Measurements from ENCODE around the gene GAB2. TPM values are rescaled to one million over a fixed set of nuclear protein-coding genes. Genes with fewer than 3 reads are reported as not detected.

Gene GAB2
- total and polyA plus RNA-seq, 2 of the 13 experiments (the other 11 are each of a cell fraction or from before 2014, with no cell fraction given) = 4.1 to 8.6 TPM

- TF ChIP-seq SKIL (CRISPR knock-in tag; IDR thresholded peaks at IDR 0.05; ENCODE audit: borderline replicate concordance) = peak; percentile 91
- peak; percentile 92 for TF ChIP-seq PAXIP1 (CRISPR knock-in tag; conservative IDR thresholded peaks at IDR 0.05)
- peak; percentile 98 for TF ChIP-seq MED1 (CRISPR knock-in tag; IDR thresholded peaks at IDR 0.05)
- peak; percentile 87 for TF ChIP-seq HNF4G (IDR thresholded peaks at IDR 0.05; ENCODE audit: borderline replicate concordance, low read depth, low read length)
- TF ChIP-seq HNF4G (CRISPR knock-in tag; IDR thresholded peaks at IDR 0.05; ENCODE audit: borderline replicate concordance, low read depth) = peak; percentile 74
- TF ChIP-seq KMT2A (CRISPR knock-in tag; IDR thresholded peaks at IDR 0.05) = peak; percentile 66; the same call in 1 of the 2 replicates
- peak; percentile 92 for TF ChIP-seq SKI (IDR thresholded peaks at IDR 0.05; ENCODE audit: partially characterized antibody)
- peak; percentile 87 for TF ChIP-seq CREM (IDR thresholded peaks at IDR 0.05)
- no peak for TF ChIP-seq CREM (CRISPR knock-in tag; IDR thresholded peaks at IDR 0.05)
- TF ChIP-seq MIXL1 (CRISPR knock-in tag; IDR thresholded peaks at IDR 0.05) = peak; percentile 90
- peak; percentile 91 for TF ChIP-seq REPIN1 (CRISPR knock-in tag; IDR thresholded peaks at IDR 0.05; ENCODE audit: borderline replicate concordance, low read depth)
- no peak for TF ChIP-seq NBN (conservative IDR thresholded peaks at IDR 0.05)
- TF ChIP-seq YEATS4 (CRISPR knock-in tag; IDR thresholded peaks at IDR 0.05; ENCODE audit: borderline replicate concordance) = peak; percentile 65
- peak; percentile 98 for TF ChIP-seq MEIS2 (CRISPR knock-in tag; IDR thresholded peaks at IDR 0.05)
- TF ChIP-seq, protein P1, sequence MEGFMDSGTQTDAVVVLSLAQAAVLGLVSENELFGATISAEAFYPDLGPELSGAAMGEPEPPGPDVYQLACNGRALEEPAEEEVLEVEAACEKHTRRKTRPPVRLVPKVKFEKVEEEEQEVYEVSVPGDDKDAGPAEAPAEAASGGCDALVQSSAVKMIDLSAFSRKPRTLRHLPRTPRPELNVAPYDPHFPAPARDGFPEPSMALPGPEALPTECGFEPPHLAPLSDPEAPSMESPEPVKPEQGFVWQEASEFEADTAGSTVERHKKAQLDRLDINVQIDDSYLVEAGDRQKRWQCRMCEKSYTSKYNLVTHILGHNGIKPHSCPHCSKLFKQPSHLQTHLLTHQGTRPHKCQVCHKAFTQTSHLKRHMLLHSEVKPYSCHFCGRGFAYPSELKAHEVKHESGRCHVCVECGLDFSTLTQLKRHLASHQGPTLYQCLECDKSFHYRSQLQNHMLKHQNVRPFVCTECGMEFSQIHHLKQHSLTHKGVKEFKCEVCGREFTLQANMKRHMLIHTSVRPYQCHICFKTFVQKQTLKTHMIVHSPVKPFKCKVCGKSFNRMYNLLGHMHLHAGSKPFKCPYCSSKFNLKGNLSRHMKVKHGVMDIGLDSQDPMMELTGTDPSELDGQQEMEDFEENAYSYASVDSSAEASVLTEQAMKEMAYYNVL (CRISPR knock-in tag; IDR thresholded peaks at IDR 0.05; ENCODE audit: borderline replicate concordance) = peak; percentile 94
These were observed 127.1 kb downstream of the GAB2 start (continued) for GRCh38 chr11:78290293-78291176.
